Chondrocyte (in vitro differentiated cells): ENCODE results near the gene MCHR1. TPM values are rescaled to one million over a fixed set of nuclear protein-coding genes. Genes with fewer than 3 reads are reported as not detected.

Source experiments
- DNase-seq: peaks from one replicate; pipeline ENCODE4 v3.0.0; 2021; ENCODE audit warnings: mixed read lengths, low spot score
- H3K27ac Mint-ChIP-seq: one replicate; pipeline ENCODE4 v1.8.0; 2021; ENCODE audit warnings: mild to moderate bottlenecking, moderate library complexity, mixed read lengths; ENCODE audit not compliant: unreplicated experiment
- H3K27me3 Mint-ChIP-seq: 2 replicates; pipeline ENCODE4 v1.8.0; 2021; ENCODE audit warnings: low read depth, mixed read lengths
- H3K36me3 Mint-ChIP-seq: 2 replicates; pipeline ENCODE4 v1.8.0; 2021; ENCODE audit warnings: low read depth, mixed read lengths
- H3K4me1 Mint-ChIP-seq: 2 replicates; pipeline ENCODE4 v1.8.0; 2021; ENCODE audit warnings: low read depth, mild to moderate bottlenecking, mixed read lengths
- H3K4me3 Mint-ChIP-seq: one replicate; pipeline ENCODE4 v1.8.0; 2021; ENCODE audit warnings: mild to moderate bottlenecking, moderate library complexity, mixed read lengths; ENCODE audit not compliant: unreplicated experiment
- H3K9me3 Mint-ChIP-seq: 2 replicates; pipeline ENCODE4 v1.8.0; 2021; ENCODE audit warnings: low read depth, mixed read lengths
- CTCF ChIP-seq: fragments of 200-600 bp; sonication (generic); IDR thresholded peaks from 2 replicates; pipeline ENCODE4 v1.5.0; 2021; ENCODE audit warnings: antibody characterized with exemption, mild to moderate bottlenecking, moderate library complexity
- total RNA-seq: library from RNA; stranded (reverse); gene quantifications from 3 replicates; pipeline ENCODE4 v1.2.1, GENCODE V29; 2021

Gene MCHR1
- total RNA-seq, 1 donor from 2014 or later: 0.17 TPM

GRCh38 chr22:40723396-40723933, 44.2 kb downstream of the MCHR1 start:
- Mint-ChIP-seq H3K9me3 (no peaks in the 10 kb centered on the region), H3K4me3 (no peak overlapping the region), H3K27ac (no peak overlapping the region), H3K27me3 (peaks cover 2% of the 10 kb centered on the region), H3K4me1 (peaks cover 13% of the 10 kb centered on the region), H3K36me3 (no peaks in the 10 kb centered on the region)
- no peak for DNase-seq
- no peak for TF ChIP-seq CTCF

- Mint-ChIP-seq H3K4me3 (no peak overlapping the region), H3K27ac (no peak overlapping the region), H3K36me3 (no peaks in the 10 kb centered on the region), H3K4me1 (peaks cover 10% of the 10 kb centered on the region), H3K9me3 (no peaks in the 10 kb centered on the region), H3K27me3 (no peaks in the 10 kb centered on the region)
- DNase-seq: no peak
- no peak for TF ChIP-seq CTCF
Observed at GRCh38 chr22:40726514-40726913, 47.2 kb downstream of the MCHR1 start.

GRCh38 chr22:40727070-40727963, 48.0 kb downstream of the MCHR1 start:
- no peak for TF ChIP-seq CTCF
- Mint-ChIP-seq H3K9me3 (no peaks in the 10 kb centered on the region), H3K4me1 (peaks cover 11% of the 10 kb centered on the region), H3K36me3 (no peaks in the 10 kb centered on the region), H3K27ac (no peak overlapping the region), H3K4me3 (no peak overlapping the region), H3K27me3 (no peaks in the 10 kb centered on the region)
- peak; percentile 28 for DNase-seq

- H3K9me3 Mint-ChIP-seq: no peaks in the 10 kb centered on the region
- peak; percentile 13 for DNase-seq
- H3K4me3 Mint-ChIP-seq: no peak overlapping the region
- H3K27me3 Mint-ChIP-seq: no peaks in the 10 kb centered on the region
- H3K27ac Mint-ChIP-seq: no peak overlapping the region
- no peaks in the 10 kb centered on the region for H3K36me3 Mint-ChIP-seq
- peaks cover 18% of the 10 kb centered on the region for H3K4me1 Mint-ChIP-seq
- TF ChIP-seq CTCF: no peak
Observed at GRCh38 chr22:40727964-40728615, 48.8 kb downstream of the MCHR1 start.

GRCh38 chr22:40728731-40729189, 49.5 kb downstream of the MCHR1 start:
- DNase-seq: peak; percentile 61
- no peaks in the 10 kb centered on the region for H3K9me3 Mint-ChIP-seq
- no peaks in the 10 kb centered on the region for H3K27me3 Mint-ChIP-seq
- no peak for TF ChIP-seq CTCF
- no peaks in the 10 kb centered on the region for H3K36me3 Mint-ChIP-seq
- peak overlapping the region; percentile 53 for H3K27ac Mint-ChIP-seq
- H3K4me3 Mint-ChIP-seq: no peak overlapping the region
- H3K4me1 Mint-ChIP-seq: peaks cover 19% of the 10 kb centered on the region
